ENCODE measurements around the gene RTF1.

GRCh38 chr15:41511899-41512369, 95.0 kb downstream of the RTF1 start:
- TF ChIP-seq POLR2A (IDR thresholded peaks at IDR 0.05; ENCODE audit: low read depth, low read length) (no peak), POLR2AphosphoS5 (IDR thresholded peaks at IDR 0.05; ENCODE audit: low read depth, low read length) (no peak), TAF1 (IDR thresholded peaks at IDR 0.05; ENCODE audit: low read depth, low read length) (no peak), PAX5 (IDR thresholded peaks at IDR 0.05; ENCODE audit: insufficient read depth, low read length, severe bottlenecking) (no peak), SPI1 (IDR thresholded peaks at IDR 0.05; ENCODE audit: low read depth, low read length) (no peak)
